IPS-18c (cell line): ENCODE results near the gene KCNC3.

Experiments
- H3K4me3 ChIP-seq: 2 replicates; pipeline ENCODE4 v1.7.0; 2013; ENCODE audit warnings: low read depth, mild to moderate bottlenecking, low read length, moderate library complexity; ENCODE audit not compliant: insufficient read depth
- H3K9me3 ChIP-seq: one replicate; pipeline ENCODE4 v1.6.1; 2013; ENCODE audit warnings: mild to moderate bottlenecking, low read length, moderate library complexity; ENCODE audit not compliant: control insufficient read depth, insufficient read depth

KCNC3 gene

GRCh38 chr19:50329146-50329925 is at the start of gene KCNC3:
KCNC3 (minus strand) TSS chr19:50329377; CDS start chr19:50329082, 295 bp downstream.
- Histone ChIP-seq H3K4me3 (peak within 1 kb of the TSS; percentile 85), H3K9me3 (no peaks in the 10 kb centered on the region)

- Histone ChIP-seq H3K9me3 (no peaks in the 10 kb centered on the region), H3K4me3 (no peak overlapping the region)
Measured at GRCh38 chr19:50378863-50379236, 49.7 kb upstream of the KCNC3 start.

GRCh38 chr19:50378169-50378862 is 49.1 kb upstream of the KCNC3 start:
- H3K4me3 ChIP-seq: no peak overlapping the region

GRCh38 chr19:50377517-50377916 is 48.3 kb upstream of the KCNC3 start:
- H3K9me3 ChIP-seq: no peaks in the 10 kb centered on the region
- no peak overlapping the region for H3K4me3 ChIP-seq

More at GRCh38 chr19:50378169-50378862, 49.1 kb upstream of the KCNC3 start:
- H3K9me3 ChIP-seq: no peaks in the 10 kb centered on the region

- H3K9me3 ChIP-seq: no peaks in the 10 kb centered on the region
- H3K4me3 ChIP-seq: no peak overlapping the region
Measured at GRCh38 chr19:50377051-50377461, 47.9 kb upstream of the KCNC3 start.

GRCh38 chr19:50376166-50377050 is 47.2 kb upstream of the KCNC3 start, which contains the start of gene NR1H2:
NR1H2 (plus strand) TSS chr19:50376457; CDS start chr19:50377606, 1,149 bp downstream.
- Histone ChIP-seq H3K9me3 (no peaks in the 10 kb centered on the region), H3K4me3 (peak within 1 kb of the TSS; percentile 89)

GRCh38 chr19:50371914-50372475 is 42.8 kb upstream of the KCNC3 start:
- Histone ChIP-seq H3K4me3 (no peak overlapping the region), H3K9me3 (no peaks in the 10 kb centered on the region)

GRCh38 chr19:50368649-50369570 is 39.7 kb upstream of the KCNC3 start:
- H3K9me3 ChIP-seq: no peaks in the 10 kb centered on the region
- H3K4me3 ChIP-seq: peak overlapping the region; percentile 62

GRCh38 chr19:50365434-50366306 is 36.5 kb upstream of the KCNC3 start, which contains the start of gene NAPSA:
NAPSA (minus strand) TSS chr19:50365639; CDS start chr19:50365621, 18 bp downstream.
- no peak within 1 kb of the TSS for H3K4me3 ChIP-seq

GRCh38 chr19:50362656-50363424 is 33.7 kb upstream of the KCNC3 start:
- H3K4me3 ChIP-seq: no peak overlapping the region
- no peaks in the 10 kb centered on the region for H3K9me3 ChIP-seq

More at GRCh38 chr19:50365434-50366306, 36.5 kb upstream of the KCNC3 start, which contains the start of gene NAPSA:
- H3K9me3 ChIP-seq: no peaks in the 10 kb centered on the region

- no peak overlapping the region for H3K4me3 ChIP-seq
- no peaks in the 10 kb centered on the region for H3K9me3 ChIP-seq
Measured at GRCh38 chr19:50362030-50362412, 32.8 kb upstream of the KCNC3 start.

GRCh38 chr19:50361290-50362029 is 32.3 kb upstream of the KCNC3 start:
- H3K9me3 ChIP-seq: no peaks in the 10 kb centered on the region
- no peak overlapping the region for H3K4me3 ChIP-seq

- H3K4me3 ChIP-seq: no peak overlapping the region
- H3K9me3 ChIP-seq: no peaks in the 10 kb centered on the region
Measured at GRCh38 chr19:50359328-50359818, 30.2 kb upstream of the KCNC3 start.
